Activated CD4-positive, alpha-beta T cell treated with anti-CD3 and anti-CD28 coated beads, Interleukin-2, amount 50 U/mL, for 48 hours (primary cell): ENCODE measurements around the gene ITGB7.
A peak's percentile ranks its signal among the peaks of the same experiment; 100 is the strongest.
"Not testable (repeated sequence)": the region's sequence is repeated elsewhere in the genome, so short reads cannot be mapped to it uniquely, and the experiment has no call there.

Source experiments
- DNase-seq, 2 experiments: peaks; one replicate each; pipeline ENCODE4 v3.0.0-alpha.2; 2020

ITGB7 gene

GRCh38 chr12:53176750-53177149, 30.3 kb downstream of the ITGB7 start:
- DNase-seq, result no peak

GRCh38 chr12:53174881-53175491, 32.1 kb downstream of the ITGB7 start:
- no peak for DNase-seq

GRCh38 chr12:53173085-53173715, 33.9 kb downstream of the ITGB7 start:
- no peak for DNase-seq

- no peak for DNase-seq
Measured at GRCh38 chr12:53172352-53172751, 34.7 kb downstream of the ITGB7 start.

- DNase-seq, result no peak
Measured at GRCh38 chr12:53171725-53172329, 35.2 kb downstream of the ITGB7 start.

- no peak for DNase-seq
Measured at GRCh38 chr12:53170876-53171724, 36.0 kb downstream of the ITGB7 start.

- DNase-seq, result no peak
Measured at GRCh38 chr12:53170215-53170614, 36.8 kb downstream of the ITGB7 start.

GRCh38 chr12:53169644-53170043, 37.4 kb downstream of the ITGB7 start:
- DNase-seq, result no peak

- DNase-seq, result no peak
Measured at GRCh38 chr12:53166837-53167236, 40.2 kb downstream of the ITGB7 start.

- not testable (repeated sequence) for DNase-seq
Measured at GRCh38 chr12:53163008-53163407, 44.0 kb downstream of the ITGB7 start.

- DNase-seq, result no peak
Measured at GRCh38 chr12:53161119-53161911, 45.7 kb downstream of the ITGB7 start.

GRCh38 chr12:53160673-53161072, 46.4 kb downstream of the ITGB7 start:
- no peak for DNase-seq

GRCh38 chr12:53160000-53160399, 47.1 kb downstream of the ITGB7 start:
- DNase-seq, result no peak

GRCh38 chr12:53159195-53159839, 47.7 kb downstream of the ITGB7 start:
- DNase-seq, result peak; percentile 95 to 96

- no peak for DNase-seq
Measured at GRCh38 chr12:53152390-53152789, 54.7 kb downstream of the ITGB7 start.

- no peak for DNase-seq
Measured at GRCh38 chr12:53151039-53151438, 56.0 kb downstream of the ITGB7 start.

GRCh38 chr12:53147653-53148052, 59.4 kb downstream of the ITGB7 start:
- DNase-seq, result no peak

- no peak for DNase-seq
Measured at GRCh38 chr12:53147181-53147580, 59.9 kb downstream of the ITGB7 start.

GRCh38 chr12:53145383-53146260, 61.4 kb downstream of the ITGB7 start:
- DNase-seq, result no peak

- DNase-seq, result no peak
Measured at GRCh38 chr12:53143355-53143754, 63.7 kb downstream of the ITGB7 start.
